ENCODE data around the gene GPR146. TPM values are rescaled to one million over a fixed set of nuclear protein-coding genes. Genes with fewer than 3 reads are reported as not detected.
A peak's percentile ranks its signal among the peaks of the same experiment; 100 is the strongest.

GPR146 gene
- total and polyA plus RNA-seq, 2 of the 13 experiments (the other 11 are each of a cell fraction or from before 2014, with no cell fraction given): 2.0 to 15.9 TPM

- TF ChIP-seq, protein P1, sequence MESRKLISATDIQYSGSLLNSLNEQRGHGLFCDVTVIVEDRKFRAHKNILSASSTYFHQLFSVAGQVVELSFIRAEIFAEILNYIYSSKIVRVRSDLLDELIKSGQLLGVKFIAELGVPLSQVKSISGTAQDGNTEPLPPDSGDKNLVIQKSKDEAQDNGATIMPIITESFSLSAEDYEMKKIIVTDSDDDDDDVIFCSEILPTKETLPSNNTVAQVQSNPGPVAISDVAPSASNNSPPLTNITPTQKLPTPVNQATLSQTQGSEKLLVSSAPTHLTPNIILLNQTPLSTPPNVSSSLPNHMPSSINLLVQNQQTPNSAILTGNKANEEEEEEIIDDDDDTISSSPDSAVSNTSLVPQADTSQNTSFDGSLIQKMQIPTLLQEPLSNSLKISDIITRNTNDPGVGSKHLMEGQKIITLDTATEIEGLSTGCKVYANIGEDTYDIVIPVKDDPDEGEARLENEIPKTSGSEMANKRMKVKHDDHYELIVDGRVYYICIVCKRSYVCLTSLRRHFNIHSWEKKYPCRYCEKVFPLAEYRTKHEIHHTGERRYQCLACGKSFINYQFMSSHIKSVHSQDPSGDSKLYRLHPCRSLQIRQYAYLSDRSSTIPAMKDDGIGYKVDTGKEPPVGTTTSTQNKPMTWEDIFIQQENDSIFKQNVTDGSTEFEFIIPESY (CRISPR knock-in tag; IDR thresholded peaks at IDR 0.05): peak; percentile 76; the same call in 1 of the 2 replicates
- 0 out of 2 replicates have a peak, but pooled peaks have one; percentile 23 for TF ChIP-seq KLF13 (CRISPR knock-in tag; IDR thresholded peaks at IDR 0.05)
- no peak for TF ChIP-seq NCOA2 (CRISPR knock-in tag; IDR thresholded peaks at IDR 0.05)
- TF ChIP-seq SATB2 (CRISPR knock-in tag; IDR thresholded peaks at IDR 0.05): no peak
- TF ChIP-seq DZIP1 (CRISPR knock-in tag; IDR thresholded peaks at IDR 0.05): 0 out of 2 replicates have a peak, but pooled peaks have one; percentile 15
- peak; percentile 71 for TF ChIP-seq RBFOX2 (IDR thresholded peaks at IDR 0.05; ENCODE audit: low read depth, low read length)
Observed at GRCh38 chr7:1092161-1092632, 47.9 kb downstream of the GPR146 start (continued).

- ChIA-PET CTCF (ENCODE audit: low intra/inter-chr PET ratio, low total read pairs) (interaction anchor here (1.5 kb wide), 1 partner anchor 101 kb away, joined by 3 read pairs; no protein-coding TSS in a partner anchor), POLR2A (interaction anchor here (0.8 to 5.1 kb wide), 11 partner anchors 10 to 115 kb away, joined by 3 to 59 read pairs (median 5); partner anchors contain the start of gene ZFAND2A)
- in situ Hi-C loops (cut with HindIII; ENCODE audit: extremely low pct_ligation_motif_present, low pct_unique_long_range_greater_than_20kb): no loop called here
- Histone ChIP-seq H3K4me1 (ENCODE audit: insufficient read depth, low read length) (peaks cover 62% of the 10 kb centered on the region), H3K79me2 (ENCODE audit: insufficient read depth, low read length) (peaks cover 42% of the 10 kb centered on the region), H3K9ac (ENCODE audit: insufficient read depth, low read depth, low read length) (peak overlapping the region; percentile 64), H3K4me3 (replicated peaks in 1 of 3; ENCODE audit: insufficient read depth in 1 of 3, low read depth in 2 of 3, low read length in 3 of 3) (peak overlapping the region in 1 of 3 experiments; percentile 46; a peak in 1 of 6 replicates), H3K36me3 (replicated peaks in 1 of 2; ENCODE audit: control insufficient read depth in 1 of 2, insufficient read depth in 2 of 2, low read length in 2 of 2) (peaks cover 14 to 22% of the 10 kb centered on the region in 2 experiments; a peak in 4 of 5 replicates), H3K4me2 (ENCODE audit: low read depth, low read length) (peak overlapping the region; percentile 72), H3K27ac (ENCODE audit: extremely low read length, insufficient read depth, low read length) (peak overlapping the region; percentile 86), H3K27me3 (ENCODE audit: control insufficient read depth in 1 of 2, insufficient read depth in 2 of 2, low read length in 2 of 2) (no peaks in the 10 kb centered on the region), H3K9me3 (ENCODE audit: low read length) (no peaks in the 10 kb centered on the region), H2AFZ (ENCODE audit: low read length) (no peak overlapping the region), H4K20me1 (ENCODE audit: insufficient read depth, low read length) (no peaks in the 10 kb centered on the region)
- no TSS peak for BruUV-seq (replicated peaks)
- 35% methylated on average over 8 of the region's 40 CpGs for WGBS (ENCODE audit: low lambda C conversion rate)
- peak; percentile 88 for ATAC-seq
- DNase-seq (ENCODE audit: low spot score): peak; percentile 84
- FAIRE-seq: peak; percentile 70
- intact Hi-C loops (cut with micrococcal nuclease; ENCODE audit: unreplicated experiment): no loop called here
- TF ChIP-seq SP2 (CRISPR knock-in tag; IDR thresholded peaks at IDR 0.05) (no peak), FLYWCH1 (CRISPR knock-in tag; IDR thresholded peaks at IDR 0.05) (no peak), RFX3 (CRISPR knock-in tag; IDR thresholded peaks at IDR 0.05) (no peak), MXD3 (CRISPR knock-in tag; IDR thresholded peaks at IDR 0.05) (no peak), MATR3 (CRISPR knock-in tag; IDR thresholded peaks at IDR 0.05) (no peak), ZNF354B (CRISPR knock-in tag; IDR thresholded peaks at IDR 0.05) (no peak), BRCA1 (CRISPR knock-in tag; IDR thresholded peaks at IDR 0.05) (no peak)
- TF ChIP-seq, protein P2, sequence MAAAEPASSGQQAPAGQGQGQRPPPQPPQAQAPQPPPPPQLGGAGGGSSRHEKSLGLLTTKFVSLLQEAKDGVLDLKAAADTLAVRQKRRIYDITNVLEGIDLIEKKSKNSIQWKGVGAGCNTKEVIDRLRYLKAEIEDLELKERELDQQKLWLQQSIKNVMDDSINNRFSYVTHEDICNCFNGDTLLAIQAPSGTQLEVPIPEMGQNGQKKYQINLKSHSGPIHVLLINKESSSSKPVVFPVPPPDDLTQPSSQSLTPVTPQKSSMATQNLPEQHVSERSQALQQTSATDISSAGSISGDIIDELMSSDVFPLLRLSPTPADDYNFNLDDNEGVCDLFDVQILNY (CRISPR knock-in tag; conservative IDR thresholded peaks at IDR 0.05): no peak
Observed at GRCh38 chr7:1092806-1093501, 48.6 kb downstream of the GPR146 start.

Data from HepG2 (cell line).